C4-2B (cell line): Measurements from ENCODE around the gene PAK5.

ENCODE experiments used
- H3K27ac ChIP-seq: fragments of 450-650 bp; 2 replicates; pipeline ENCODE4 v1.5.1; 2017
- ZFX ChIP-seq: fragments of 450-650 bp; IDR thresholded peaks from 2 replicates; pipeline ENCODE4 v1.6.1; 2017
- TF ChIP-seq, protein P1 (sequence below): fragments of 450-650 bp; conservative IDR thresholded peaks from 2 replicates; pipeline ENCODE4 v1.5.1; 2017; ENCODE audit warnings: mild to moderate bottlenecking

Gene PAK5

GRCh38 chr20:9543214-9543613 is 295.7 kb downstream of the PAK5 start:
- TF ChIP-seq, protein P1, sequence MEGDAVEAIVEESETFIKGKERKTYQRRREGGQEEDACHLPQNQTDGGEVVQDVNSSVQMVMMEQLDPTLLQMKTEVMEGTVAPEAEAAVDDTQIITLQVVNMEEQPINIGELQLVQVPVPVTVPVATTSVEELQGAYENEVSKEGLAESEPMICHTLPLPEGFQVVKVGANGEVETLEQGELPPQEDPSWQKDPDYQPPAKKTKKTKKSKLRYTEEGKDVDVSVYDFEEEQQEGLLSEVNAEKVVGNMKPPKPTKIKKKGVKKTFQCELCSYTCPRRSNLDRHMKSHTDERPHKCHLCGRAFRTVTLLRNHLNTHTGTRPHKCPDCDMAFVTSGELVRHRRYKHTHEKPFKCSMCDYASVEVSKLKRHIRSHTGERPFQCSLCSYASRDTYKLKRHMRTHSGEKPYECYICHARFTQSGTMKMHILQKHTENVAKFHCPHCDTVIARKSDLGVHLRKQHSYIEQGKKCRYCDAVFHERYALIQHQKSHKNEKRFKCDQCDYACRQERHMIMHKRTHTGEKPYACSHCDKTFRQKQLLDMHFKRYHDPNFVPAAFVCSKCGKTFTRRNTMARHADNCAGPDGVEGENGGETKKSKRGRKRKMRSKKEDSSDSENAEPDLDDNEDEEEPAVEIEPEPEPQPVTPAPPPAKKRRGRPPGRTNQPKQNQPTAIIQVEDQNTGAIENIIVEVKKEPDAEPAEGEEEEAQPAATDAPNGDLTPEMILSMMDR, result no peak
- no peak for TF ChIP-seq ZFX
- H3K27ac ChIP-seq, result no peak overlapping the region

DNA sequence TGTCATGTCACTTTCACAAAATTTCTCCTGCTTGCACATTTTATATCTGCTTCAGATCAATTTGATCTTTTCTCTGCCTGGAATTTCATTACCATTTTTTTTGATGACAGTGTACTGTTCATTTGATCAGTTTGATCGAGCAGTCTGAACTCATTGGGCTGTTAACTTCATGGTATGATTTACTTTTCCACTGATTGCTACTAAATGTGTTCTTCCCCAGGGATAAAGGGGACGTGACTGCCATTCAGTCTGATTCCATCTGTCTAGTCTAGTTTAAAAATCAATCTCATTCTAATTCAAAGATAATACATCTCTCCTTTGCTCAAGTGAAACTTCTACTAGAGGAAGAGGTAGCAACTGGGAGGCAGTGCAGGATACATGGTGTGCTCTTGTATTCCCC is 303.4 kb downstream of the PAK5 start:
- TF ChIP-seq, protein P1, result no peak
- no peak for TF ChIP-seq ZFX
- no peak overlapping the region for H3K27ac ChIP-seq

GRCh38 chr20:9534025-9534424 is 304.9 kb downstream of the PAK5 start:
- no peak overlapping the region for H3K27ac ChIP-seq
- no peak for TF ChIP-seq ZFX
- TF ChIP-seq, protein P1, result no peak

DNA sequence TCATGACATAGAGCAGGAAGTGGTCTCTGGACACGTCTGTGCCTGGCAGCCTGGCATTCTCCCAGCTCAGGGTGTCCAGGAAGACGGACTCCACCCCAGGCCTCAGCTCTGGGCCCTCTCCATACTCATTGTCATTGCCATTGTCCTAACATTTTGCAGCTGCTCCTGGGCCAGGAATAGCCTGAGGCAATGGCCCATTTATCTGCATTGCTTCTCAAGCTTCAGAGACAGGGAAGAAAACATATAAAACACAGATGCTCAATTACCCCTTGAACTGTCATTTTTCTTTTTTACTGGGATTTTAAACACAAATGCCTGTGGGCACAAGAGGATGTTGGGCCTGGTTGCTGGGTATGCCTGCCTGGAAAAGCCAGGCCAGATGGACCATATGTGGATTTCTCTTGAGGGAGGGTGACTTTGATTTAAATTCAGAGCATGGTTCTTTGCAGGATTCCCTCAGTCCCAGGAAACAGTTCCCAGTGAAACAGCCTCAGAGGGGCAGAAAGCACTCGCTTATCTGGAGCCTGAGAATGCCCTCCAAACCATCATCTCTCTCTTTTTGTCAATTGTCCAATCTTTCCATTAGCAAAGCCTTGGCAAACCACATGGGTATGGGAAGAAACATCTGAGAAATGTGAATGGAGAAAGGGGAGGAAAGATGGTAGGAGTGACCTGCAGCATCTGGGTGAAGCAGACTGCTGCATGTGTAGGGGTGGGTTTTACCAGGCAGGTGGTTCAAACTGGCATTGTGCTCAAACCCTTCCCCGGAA is 306.6 kb downstream of the PAK5 start:
- TF ChIP-seq ZFX, result no peak
- TF ChIP-seq, protein P1, result no peak
- no peak overlapping the region for H3K27ac ChIP-seq

DNA sequence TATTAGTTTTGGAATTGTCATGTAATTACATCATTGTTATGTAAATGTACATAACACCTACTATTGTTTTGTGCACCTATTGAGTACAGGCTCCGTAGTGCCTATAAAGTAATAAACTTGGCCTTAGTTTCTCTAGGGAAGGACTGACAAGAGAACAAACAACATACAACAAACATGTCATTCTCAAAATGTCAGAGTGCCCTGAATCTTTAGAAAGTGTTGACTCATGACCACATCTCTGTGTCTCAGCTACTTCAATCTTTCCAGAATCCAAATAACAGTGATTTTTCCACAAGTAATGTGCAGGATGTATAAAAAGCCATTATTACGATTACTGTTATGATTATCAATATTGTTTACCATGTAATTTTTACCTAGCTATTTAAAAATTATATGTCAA is 307.3 kb downstream of the PAK5 start:
- no peak for TF ChIP-seq ZFX
- TF ChIP-seq, protein P1, result no peak
- no peak overlapping the region for H3K27ac ChIP-seq

DNA sequence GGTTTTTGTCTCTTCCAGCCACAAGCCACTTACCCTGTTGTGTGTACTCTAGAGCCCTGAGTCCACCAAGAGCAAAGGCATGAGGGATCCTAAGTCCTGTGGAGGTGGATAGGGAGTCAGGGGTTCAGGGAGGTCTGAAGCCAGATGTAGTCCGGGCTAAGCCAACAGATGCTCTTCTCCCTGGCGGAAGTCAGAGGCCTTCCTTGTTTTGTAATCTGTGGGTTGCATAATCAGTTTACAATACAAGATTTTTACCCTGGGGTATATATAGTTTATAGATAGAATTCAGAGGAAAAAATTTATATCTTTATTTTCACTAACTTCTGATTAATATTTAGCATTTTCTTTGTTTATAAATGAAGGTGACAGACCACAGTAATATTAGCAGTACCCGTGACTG is 315.2 kb downstream of the PAK5 start:
- TF ChIP-seq, protein P1, result no peak
- no peak for TF ChIP-seq ZFX
- no peak overlapping the region for H3K27ac ChIP-seq

- TF ChIP-seq, protein P1, result no peak
- no peak for TF ChIP-seq ZFX
- no peak overlapping the region for H3K27ac ChIP-seq
Measured at GRCh38 chr20:9520086-9520485, 318.8 kb downstream of the PAK5 start.
